CD4-positive, alpha-beta T cell (primary cell): ENCODE measurements around the gene F2R. TPM values are rescaled to one million over a fixed set of nuclear protein-coding genes. Genes with fewer than 3 reads are reported as not detected.

Experiments used
- ATAC-seq: fragments of 200-7000 bp; cut with Tn5 transposase; one replicate; pipeline ENCODE4 v1.10.0; 2022; ENCODE audit warnings: mild to moderate bottlenecking; ENCODE audit not compliant: poor library complexity
- CTCF ChIA-PET: fragments of 350-600 bp; sonication (Branson Sonifier 250); formaldehyde crosslinking; loops from one replicate; lab custom pipeline; 2021; ENCODE audit warnings: antibody characterized with exemption, inconsistent platforms; lab: Charles Lee
- POLR2A ChIA-PET: fragments of 350-600 bp; sonication (Branson Sonifier 250); formaldehyde crosslinking; loops from one replicate; lab custom pipeline; 2021; ENCODE audit warnings: antibody characterized with exemption, inconsistent platforms; lab: Charles Lee
- DNase-seq, 14 experiments: peaks; one replicate each; pipeline ENCODE4 v3.0.0-alpha.2; 2013 to 2020; ENCODE audit warnings: mixed read lengths in 2 of 14
- H3K27ac ChIP-seq, 2 donors: one replicate each; pipeline versions ENCODE4 v1.5.1 to v1.7.0; 2013; ENCODE audit warnings: low read length in 2 of 2, low read depth in 1 of 2, mild to moderate bottlenecking in 1 of 2
- H3K27me3 ChIP-seq, 2 experiments: 1 replicate in 1 of 2; 2 replicates in 1 of 2; pipeline versions ENCODE4 v1.6.1 to v1.7.0; 2013; ENCODE audit warnings: low read length in 2 of 2, control low read depth in 1 of 2, mild to moderate bottlenecking in 1 of 2, moderate library complexity in 1 of 2; ENCODE audit not compliant: insufficient read depth in 2 of 2, control insufficient read depth in 1 of 2
- H3K36me3 ChIP-seq: one replicate; pipeline ENCODE4 v1.6.1; 2013; ENCODE audit warnings: low read length, control low read depth; ENCODE audit not compliant: insufficient read depth
- H3K4me1 ChIP-seq: one replicate; pipeline ENCODE4 v1.6.1; 2013; ENCODE audit warnings: low read length, control low read depth; ENCODE audit not compliant: insufficient read depth
- H3K4me3 ChIP-seq: one replicate; pipeline ENCODE4 v1.5.1; 2013; ENCODE audit warnings: mild to moderate bottlenecking, low read length, moderate library complexity
- H3K9me3 ChIP-seq, 2 experiments: 1 replicate in 1 of 2; 2 replicates in 1 of 2; pipeline versions ENCODE4 v1.6.1 to v1.7.0; 2013; ENCODE audit warnings: low read length in 2 of 2, mild to moderate bottlenecking in 2 of 2, control low read depth in 1 of 2, moderate library complexity in 1 of 2; ENCODE audit not compliant: control insufficient read depth in 1 of 2, insufficient read depth in 1 of 2
- H3K27ac Mint-ChIP-seq: one replicate; pipeline ENCODE4 v1.8.0; 2020; ENCODE audit warnings: mixed read lengths
- H3K27me3 Mint-ChIP-seq: one replicate; pipeline ENCODE4 v1.8.0; 2021; ENCODE audit warnings: mixed read lengths
- H3K36me3 Mint-ChIP-seq: one replicate; pipeline ENCODE4 v1.8.0; 2021; ENCODE audit warnings: low read depth, mixed read lengths
- H3K4me1 Mint-ChIP-seq: one replicate; pipeline ENCODE4 v1.8.0; 2021; ENCODE audit warnings: low read depth, mixed read lengths
- H3K4me3 Mint-ChIP-seq: one replicate; pipeline ENCODE4 v1.8.0; 2020; ENCODE audit warnings: mild to moderate bottlenecking, mixed read lengths
- H3K9me3 Mint-ChIP-seq: one replicate; pipeline ENCODE4 v1.8.0; 2020; ENCODE audit warnings: mixed read lengths
- CTCF ChIP-seq: fragments of 200-600 bp; IDR thresholded peaks from one replicate; pipeline ENCODE4 v1.8.0; 2022; ENCODE audit warnings: antibody characterized with exemption, mild to moderate bottlenecking
- intact Hi-C, 2 experiments: fragments of 100-400 bp; cut with DNase I in 1 of 2; cut with micrococcal nuclease in 1 of 2; formaldehyde crosslinking; loops; one replicate each; pipeline versions ENCODE4 v1.15.1 to v1.9.0; 2023 to 2025; cut with DNase I, micrococcal nuclease
- total RNA-seq, 174 experiments: library from RNA in 2 of 174; stranded (reverse) in 2 of 174; gene quantifications; one replicate each; pipeline ENCODE4 v1.2.3 and lab custom pipeline; 2021 to 2026

The F2R gene
- total RNA-seq, 2 experiments from 2014 or later = 1.9 to 2.7 TPM

- Histone ChIP-seq H3K36me3 (no peaks in the 10 kb centered on the region), H3K27ac (peak overlapping the region in 1 of 2 donors; percentile 70), H3K27me3 (no peaks in the 10 kb centered on the region), H3K4me1 (peaks cover 29% of the 10 kb centered on the region), H3K4me3 (peak overlapping the region; percentile 36), H3K9me3 (peaks cover 4 to 11% of the 10 kb centered on the region in 2 experiments)
- peak overlapping the region; percentile 78 for H3K27ac Mint-ChIP-seq
- H3K4me3 Mint-ChIP-seq = peak overlapping the region; percentile 64
- ATAC-seq (peak; percentile 79), DNase-seq (peak in 12 of 14 experiments; percentile 8 to 88 (median 34))
- no peaks in the 10 kb centered on the region for H3K36me3 Mint-ChIP-seq
- POLR2A ChIA-PET = interaction anchor here (0.9 kb wide), 1 partner anchor 16 kb away, joined by 4 read pairs; no protein-coding TSS in a partner anchor
- intact Hi-C loops = no loop called here
- TF ChIP-seq CTCF = no peak
- H3K27me3 Mint-ChIP-seq = no peaks in the 10 kb centered on the region
- peaks cover 6% of the 10 kb centered on the region for H3K9me3 Mint-ChIP-seq
- peaks cover 15% of the 10 kb centered on the region for H3K4me1 Mint-ChIP-seq
- CTCF ChIA-PET = interaction anchor here (0.8 to 1.6 kb wide), 4 partner anchors 11 to 41 kb away, joined by 3 to 8 read pairs (median 4); partner anchors contain the start of gene F2R
These were observed 17.1 kb downstream of the F2R start for GRCh38 chr5:76733049-76733417.

- H3K4me1 ChIP-seq = peaks cover 48% of the 10 kb centered on the region
- intact Hi-C loops = no loop called here
These were observed 20.0 kb downstream of the F2R start for GRCh38 chr5:76735762-76736545.

More at GRCh38 chr5:76735762-76736545, 20.0 kb downstream of the F2R start:
- ATAC-seq (no peak), DNase-seq (peak in 3 of 14 experiments; percentile 20 to 39 (median 24))
- Histone ChIP-seq H3K27me3 (no peaks in the 10 kb centered on the region), H3K4me3 (no peak overlapping the region), H3K9me3 (no peaks in the 10 kb centered on the region), H3K36me3 (no peaks in the 10 kb centered on the region), H3K27ac (peak overlapping the region in 1 of 2 donors; percentile 10)
- POLR2A ChIA-PET = no interaction called here
- no peak for TF ChIP-seq CTCF
- Mint-ChIP-seq H3K36me3 (peaks cover 6% of the 10 kb centered on the region), H3K27ac (peak overlapping the region; percentile 12), H3K4me1 (peaks cover 33% of the 10 kb centered on the region), H3K27me3 (no peaks in the 10 kb centered on the region), H3K9me3 (peaks cover 2% of the 10 kb centered on the region), H3K4me3 (no peak overlapping the region)
- CTCF ChIA-PET = interaction anchor here (0.8 to 2.4 kb wide), 4 partner anchors 16 to 39 kb away, joined by 3 to 5 read pairs (median 4); no protein-coding TSS in a partner anchor
